GM19438 (cell line): ENCODE data around the gene KCNE2.
"Not testable (repeated sequence)": the region's sequence is repeated elsewhere in the genome, so short reads cannot be mapped to it uniquely, and the experiment has no call there.

ENCODE experiments used
- ATAC-seq: cut with Tn5 transposase; IDR thresholded peaks from one replicate; pipeline ENCODE4 v1.9.1; 2021; ENCODE audit warnings: low read depth; ENCODE audit not compliant: unreplicated experiment

The KCNE2 gene

GRCh38 chr21:34405686-34406085 is 41.9 kb downstream of the KCNE2 start:
- not testable (repeated sequence) for ATAC-seq

GRCh38 chr21:34406102-34406501 is 42.3 kb downstream of the KCNE2 start:
- not testable (repeated sequence) for ATAC-seq

- ATAC-seq: not testable (repeated sequence)
These were observed 42.9 kb downstream of the KCNE2 start for GRCh38 chr21:34406676-34407075.

- not testable (repeated sequence) for ATAC-seq
These were observed 43.5 kb downstream of the KCNE2 start for GRCh38 chr21:34407294-34407693.

GRCh38 chr21:34417448-34418077 is 53.8 kb downstream of the KCNE2 start:
- ATAC-seq: not testable (repeated sequence)
